Bronchial epithelial cell (primary cell): ENCODE data around the gene ALDH9A1. TPM values are rescaled to one million over a fixed set of nuclear protein-coding genes. Genes with fewer than 3 reads are reported as not detected.
A peak's percentile ranks its signal among the peaks of the same experiment; 100 is the strongest.
"Not testable (repeated sequence)": the region's sequence is repeated elsewhere in the genome, so short reads cannot be mapped to it uniquely, and the experiment has no call there.

Experiments used
- DNase-seq: peaks from one replicate; pipeline ENCODE4 v3.0.0-alpha.2; 2010; ENCODE audit warnings: low read depth
- FAIRE-seq: peaks from 2 replicates; lab custom pipeline; 2011; peaks lifted over from hg19 to GRCh38; lab: Jason Lieb, UNC
- H3K27me3 ChIP-seq: 2 replicates; pipeline ENCODE4 v1.5.1; 2011; ENCODE audit warnings: low read length; ENCODE audit not compliant: control insufficient read depth, insufficient read depth
- H3K36me3 ChIP-seq: 2 replicates; pipeline ENCODE4 v1.5.1; 2011; ENCODE audit warnings: low read length; ENCODE audit not compliant: control insufficient read depth, insufficient read depth
- H3K4me3 ChIP-seq: 2 replicates; pipeline ENCODE4 v1.5.1; 2011; ENCODE audit warnings: mild to moderate bottlenecking, low read depth, low read length, control low read depth
- total RNA-seq: library from RNA; depleted of rRNA; stranded (reverse); fragments of >200 nt; gene quantifications from 2 replicates; pipeline ENCODE4 v1.2.1, GENCODE V29; 2014
- TF ChIP-seq, protein P1 (sequence below): IDR thresholded peaks from 2 replicates; pipeline ENCODE4 v1.5.1; 2011; ENCODE audit warnings: mild to moderate bottlenecking, moderate library complexity, low read length, control low read depth, inconsistent platforms; ENCODE audit not compliant: insufficient read depth, severe bottlenecking

Gene ALDH9A1
- total RNA-seq, 1 donor from 2014 or later, result 44.0 TPM

- H3K27me3 ChIP-seq, result no peaks in the 10 kb centered on the region
- TF ChIP-seq, protein P1, sequence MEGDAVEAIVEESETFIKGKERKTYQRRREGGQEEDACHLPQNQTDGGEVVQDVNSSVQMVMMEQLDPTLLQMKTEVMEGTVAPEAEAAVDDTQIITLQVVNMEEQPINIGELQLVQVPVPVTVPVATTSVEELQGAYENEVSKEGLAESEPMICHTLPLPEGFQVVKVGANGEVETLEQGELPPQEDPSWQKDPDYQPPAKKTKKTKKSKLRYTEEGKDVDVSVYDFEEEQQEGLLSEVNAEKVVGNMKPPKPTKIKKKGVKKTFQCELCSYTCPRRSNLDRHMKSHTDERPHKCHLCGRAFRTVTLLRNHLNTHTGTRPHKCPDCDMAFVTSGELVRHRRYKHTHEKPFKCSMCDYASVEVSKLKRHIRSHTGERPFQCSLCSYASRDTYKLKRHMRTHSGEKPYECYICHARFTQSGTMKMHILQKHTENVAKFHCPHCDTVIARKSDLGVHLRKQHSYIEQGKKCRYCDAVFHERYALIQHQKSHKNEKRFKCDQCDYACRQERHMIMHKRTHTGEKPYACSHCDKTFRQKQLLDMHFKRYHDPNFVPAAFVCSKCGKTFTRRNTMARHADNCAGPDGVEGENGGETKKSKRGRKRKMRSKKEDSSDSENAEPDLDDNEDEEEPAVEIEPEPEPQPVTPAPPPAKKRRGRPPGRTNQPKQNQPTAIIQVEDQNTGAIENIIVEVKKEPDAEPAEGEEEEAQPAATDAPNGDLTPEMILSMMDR, result no peak
- H3K36me3 ChIP-seq, result peaks cover 4% of the 10 kb centered on the region
- H3K4me3 ChIP-seq, result no peak overlapping the region
- DNase-seq (no peak), FAIRE-seq (no peak)
Measured at GRCh38 chr1:165645654-165646366, 52.6 kb downstream of the ALDH9A1 start.

DNA sequence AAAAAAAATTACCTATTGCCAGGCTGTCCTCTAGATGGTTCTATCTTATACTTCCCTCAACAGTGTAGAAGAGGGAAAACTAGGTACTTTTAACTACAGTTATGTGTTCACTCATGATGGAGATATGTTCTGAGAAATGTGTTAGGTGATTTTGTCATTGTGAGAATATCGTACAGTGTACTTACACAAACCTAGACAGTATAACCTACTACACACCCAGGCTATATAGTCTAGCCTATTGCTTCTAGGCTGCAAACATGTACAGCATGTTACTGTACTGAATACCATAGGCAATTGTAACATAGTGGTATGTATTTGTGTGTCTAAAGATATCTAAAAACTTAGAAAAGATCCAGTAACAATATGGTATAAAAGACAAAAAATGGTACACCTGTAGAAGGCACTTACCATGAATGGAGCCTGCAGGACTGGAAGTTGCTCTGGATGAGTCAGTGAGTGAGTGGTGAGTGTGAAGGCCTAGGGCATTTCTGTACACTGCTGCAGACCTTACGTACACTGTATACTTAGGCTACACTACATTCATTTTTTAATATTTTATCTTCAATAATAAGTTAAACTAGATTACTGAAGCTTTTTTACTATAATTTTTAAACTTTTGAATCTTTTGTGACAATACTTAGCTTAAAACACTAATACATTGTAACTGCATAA is 54.2 kb downstream of the ALDH9A1 start:
- no peaks in the 10 kb centered on the region for H3K27me3 ChIP-seq
- peak; percentile 73 for DNase-seq
- H3K4me3 ChIP-seq, result no peak overlapping the region
- peaks cover 6% of the 10 kb centered on the region for H3K36me3 ChIP-seq
- FAIRE-seq, result no peak
- TF ChIP-seq, protein P1, result no peak

GRCh38 chr1:165641231-165641987 is 57.0 kb downstream of the ALDH9A1 start:
- H3K36me3 ChIP-seq, result peaks cover 3% of the 10 kb centered on the region
- DNase-seq (no peak), FAIRE-seq (no peak)
- H3K4me3 ChIP-seq, result no peak overlapping the region
- no peaks in the 10 kb centered on the region for H3K27me3 ChIP-seq
- TF ChIP-seq, protein P1, result no peak

DNA sequence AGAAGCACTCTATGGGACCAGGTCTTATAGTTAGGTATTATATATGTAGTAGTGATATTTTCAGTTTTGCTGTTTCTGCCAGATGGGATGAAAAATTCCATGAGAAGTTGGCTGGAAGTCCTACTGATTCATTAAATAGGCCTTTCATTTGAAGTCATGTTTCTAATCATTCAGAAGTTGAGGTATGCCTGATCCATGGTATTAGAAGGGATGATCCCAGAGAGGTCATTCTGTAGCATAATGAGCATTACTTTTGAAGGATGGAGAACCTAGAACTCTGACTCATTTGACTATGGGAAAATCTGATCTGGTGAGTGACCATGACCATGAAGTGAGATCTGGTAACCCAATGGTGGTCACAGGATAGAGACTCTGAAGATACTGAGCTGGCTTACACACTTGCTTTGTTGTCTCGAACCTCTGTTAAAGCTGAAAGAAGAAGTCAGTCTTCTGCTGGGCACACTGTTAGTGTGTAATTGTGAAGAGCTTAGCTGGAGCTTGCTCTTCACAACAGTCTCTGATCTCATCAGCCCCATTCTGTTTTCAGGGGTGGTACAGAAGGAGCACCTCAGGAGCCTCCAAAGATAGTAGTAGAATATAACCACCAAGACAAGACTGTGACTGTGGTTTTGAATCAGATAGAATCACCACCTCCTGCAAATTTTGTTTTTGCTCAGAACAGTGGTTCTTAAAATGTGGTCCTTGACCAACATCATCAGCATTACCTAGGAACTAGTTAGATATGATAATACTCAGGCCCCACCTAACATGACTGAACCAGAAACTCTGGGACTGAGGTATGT is 58.3 kb downstream of the ALDH9A1 start:
- no peak for DNase-seq
- H3K4me3 ChIP-seq, result no peak overlapping the region
- TF ChIP-seq, protein P1, result no peak
- FAIRE-seq, result no peak
- no peaks in the 10 kb centered on the region for H3K27me3 ChIP-seq
- peaks cover 3% of the 10 kb centered on the region for H3K36me3 ChIP-seq

GRCh38 chr1:165638211-165638610 is 60.2 kb downstream of the ALDH9A1 start:
- not testable (repeated sequence) for DNase-seq

More at GRCh38 chr1:165638211-165638610, 60.2 kb downstream of the ALDH9A1 start:
- H3K27me3 ChIP-seq, H3K4me3 ChIP-seq, FAIRE-seq, H3K36me3 ChIP-seq: not testable (repeated sequence)
